ENCODE results near the gene PRPF6. TPM values are rescaled to one million over a fixed set of nuclear protein-coding genes. Genes with fewer than 3 reads are reported as not detected.

The PRPF6 gene
- total RNA-seq, 2 experiments from 2014 or later = 45.1 to 73.7 TPM

GRCh38 chr20:63957004-63957689, 23.8 kb upstream of the PRPF6 start:
- Histone ChIP-seq H3K36me3 (ENCODE audit: insufficient read depth, low read length) (no peaks in the 10 kb centered on the region; the same call in 1 of the 2 replicates), H2AFZ (ENCODE audit: low read length) (peak overlapping the region; percentile 61), H3K4me2 (ENCODE audit: low read length) (peak overlapping the region; percentile 85), H3K4me3 (ENCODE audit: low read depth, low read length, poor library complexity, severe bottlenecking) (peak overlapping the region; percentile 70), H3K79me2 (ENCODE audit: insufficient read depth, low read depth, low read length) (peaks cover 25% of the 10 kb centered on the region; the same call in 1 of the 2 replicates), H3K9me2 (ENCODE audit: insufficient read depth, low read length) (no peaks in the 10 kb centered on the region), H4K20me1 (ENCODE audit: insufficient read depth, low read length) (no peaks in the 10 kb centered on the region), H3K9me3 (ENCODE audit: low read length) (no peaks in the 10 kb centered on the region), H3K4me1 (ENCODE audit: insufficient read depth, low read length, poor library complexity, severe bottlenecking) (peaks cover 28% of the 10 kb centered on the region), H3K27ac (ENCODE audit: low read depth, low read length, poor library complexity, severe bottlenecking) (peak overlapping the region; percentile 81)
- POLR2A ChIA-PET = interaction anchor here (1.0 to 1.1 kb wide), 2 partner anchors 23 to 39 kb away, joined by 3 to 4 read pairs; no protein-coding TSS in a partner anchor
- peak; percentile 73 for DNase-seq (ENCODE audit: low spot score)
- BruUV-seq (replicated peaks) = TSS peak; percentile 58
- intact Hi-C loops (cut with micrococcal nuclease; ENCODE audit: unreplicated experiment) = no loop called here
- CTCF ChIA-PET (ENCODE audit: unreplicated experiment) = interaction anchor here (1.0 kb wide), 1 partner anchor 80 kb away, joined by 3 read pairs; no protein-coding TSS in a partner anchor
- TF ChIP-seq EZH2phosphoT487 (IDR thresholded peaks at IDR 0.05; ENCODE audit: borderline replicate concordance, low read depth, low read length) (no peak), CTCF (conservative IDR thresholded peaks at IDR 0.05; ENCODE audit: low read length) (peak; percentile 32)

GRCh38 chr20:63957690-63958441, 23.1 kb upstream of the PRPF6 start:
- Histone ChIP-seq H3K4me1 (ENCODE audit: insufficient read depth, low read length, poor library complexity, severe bottlenecking) (peaks cover 28% of the 10 kb centered on the region), H3K36me3 (ENCODE audit: insufficient read depth, low read length) (no peaks in the 10 kb centered on the region; the same call in 1 of the 2 replicates), H3K9me2 (ENCODE audit: insufficient read depth, low read length) (no peaks in the 10 kb centered on the region), H3K4me3 (ENCODE audit: low read depth, low read length, poor library complexity, severe bottlenecking) (peak overlapping the region; percentile 70), H4K20me1 (ENCODE audit: insufficient read depth, low read length) (no peaks in the 10 kb centered on the region), H3K4me2 (ENCODE audit: low read length) (peak overlapping the region; percentile 85), H3K9me3 (ENCODE audit: low read length) (no peaks in the 10 kb centered on the region), H2AFZ (ENCODE audit: low read length) (peak overlapping the region; percentile 61), H3K79me2 (ENCODE audit: insufficient read depth, low read depth, low read length) (peaks cover 22% of the 10 kb centered on the region; the same call in 1 of the 2 replicates), H3K27ac (ENCODE audit: low read depth, low read length, poor library complexity, severe bottlenecking) (peak overlapping the region; percentile 81)
- POLR2A ChIA-PET = interaction anchor here (1.0 kb wide), 1 partner anchor 22 kb away, joined by 4 read pairs; no protein-coding TSS in a partner anchor
- peak; percentile 49 for DNase-seq (ENCODE audit: low spot score)
- BruUV-seq (replicated peaks) = no TSS peak
- CTCF ChIA-PET (ENCODE audit: unreplicated experiment) = interaction anchor here (1.0 kb wide), 1 partner anchor 81 kb away, joined by 3 read pairs; no protein-coding TSS in a partner anchor
- TF ChIP-seq EZH2phosphoT487 (IDR thresholded peaks at IDR 0.05; ENCODE audit: borderline replicate concordance, low read depth, low read length) (no peak), CTCF (conservative IDR thresholded peaks at IDR 0.05; ENCODE audit: low read length) (no peak)
- intact Hi-C loops (cut with micrococcal nuclease; ENCODE audit: unreplicated experiment) = no loop called here
